Hepatocyte (in vitro differentiated cells): Measurements from ENCODE around the gene KRT83. TPM values are rescaled to one million over a fixed set of nuclear protein-coding genes. Genes with fewer than 3 reads are reported as not detected.
A peak's percentile ranks its signal among the peaks of the same experiment; 100 is the strongest.
"Not testable (repeated sequence)": the region's sequence is repeated elsewhere in the genome, so short reads cannot be mapped to it uniquely, and the experiment has no call there.

ENCODE experiments used
- DNase-seq: peaks from one replicate; pipeline ENCODE4 v3.0.0-alpha.2; 2016; ENCODE audit warnings: low spot score
- H2AFZ ChIP-seq: fragments of 200-600 bp; sonication (generic); 2 replicates; pipeline ENCODE4 v1.6.0; 2016; ENCODE audit warnings: antibody characterized with exemption, mild to moderate bottlenecking
- H3K27ac ChIP-seq: fragments of 200-600 bp; sonication (generic); 2 replicates; pipeline ENCODE4 v1.5.1; 2016; ENCODE audit warnings: mild to moderate bottlenecking
- H3K27me3 ChIP-seq: fragments of 200-600 bp; sonication (generic); 2 replicates; pipeline ENCODE4 v1.6.1; 2016
- H3K36me3 ChIP-seq: fragments of 200-600 bp; sonication (generic); replicated peaks from 2 replicates; pipeline ENCODE4 v1.5.1; 2016; ENCODE audit warnings: low read depth; ENCODE audit not compliant: insufficient read depth
- H3K4me1 ChIP-seq: fragments of 200-600 bp; sonication (generic); 2 replicates; pipeline ENCODE4 v1.5.1; 2016; ENCODE audit warnings: mild to moderate bottlenecking, moderate library complexity; ENCODE audit not compliant: insufficient read depth
- H3K4me2 ChIP-seq: fragments of 200-600 bp; sonication (generic); 2 replicates; pipeline ENCODE4 v1.6.0; 2016
- H3K4me3 ChIP-seq: fragments of 200-600 bp; sonication (generic); 2 replicates; pipeline ENCODE4 v1.5.1; 2016; ENCODE audit warnings: mild to moderate bottlenecking
- H3K79me2 ChIP-seq: fragments of 200-600 bp; sonication (generic); 2 replicates; pipeline ENCODE4 v1.6.0; 2017; ENCODE audit warnings: mild to moderate bottlenecking
- H3K9me2 ChIP-seq: fragments of 200-600 bp; sonication (generic); replicated peaks from 2 replicates; pipeline ENCODE4 v1.6.0; 2017; ENCODE audit warnings: mild to moderate bottlenecking; ENCODE audit not compliant: insufficient read depth
- H3K9me3 ChIP-seq: fragments of 200-600 bp; sonication (generic); 2 replicates; pipeline ENCODE4 v1.5.1; 2016; ENCODE audit warnings: low read depth, mild to moderate bottlenecking
- H4K20me1 ChIP-seq: fragments of 200-600 bp; sonication (generic); 2 replicates; pipeline ENCODE4 v1.6.0; 2016; ENCODE audit warnings: mild to moderate bottlenecking; ENCODE audit not compliant: insufficient read depth, poor library complexity, severe bottlenecking
- EZH2 ChIP-seq: fragments of 200-600 bp; sonication (generic); IDR thresholded peaks from 2 replicates; pipeline ENCODE4 v1.6.1; 2016; ENCODE audit warnings: antibody characterized with exemption, mild to moderate bottlenecking, borderline replicate concordance
- EZH2phosphoT487 ChIP-seq: fragments of 200-600 bp; sonication (generic); IDR thresholded peaks from one replicate; pipeline ENCODE4 v1.6.1; 2018; ENCODE audit warnings: antibody characterized with exemption, mild to moderate bottlenecking, low read depth, moderate library complexity; ENCODE audit not compliant: unreplicated experiment, severe bottlenecking
- WGBS: methylation state at CpG from one replicate; pipeline ENCODE4 v1.1.6; 2016; ENCODE audit warnings: low lambda C conversion rate; ENCODE audit errors: missing lambda C conversion rate; 5-methylcytosine and 5-hydroxymethylcytosine counted together
- polyA plus RNA-seq: library from polyadenylated mRNA; unstranded; fragments of >200 nt; fragmentation: Nextera tagmentation; extraction: Ambion mirVana; gene quantifications from 2 replicates; pipeline ENCODE4 v1.2.1, GENCODE V29; 2016
- total RNA-seq: library from RNA; depleted of rRNA; stranded (reverse); fragments of >200 nt; gene quantifications from 2 replicates; pipeline ENCODE4 v1.2.3, GENCODE V29; 2014
- TF ChIP-seq, protein P1 (sequence below): fragments of 200-600 bp; sonication (generic); IDR thresholded peaks from 2 replicates; pipeline ENCODE4 v1.5.1; 2016; ENCODE audit warnings: antibody characterized with exemption, mild to moderate bottlenecking; ENCODE audit not compliant: poor library complexity

KRT83 gene
- total and polyA plus RNA-seq, 2 experiments from 2014 or later = not detected

DNA sequence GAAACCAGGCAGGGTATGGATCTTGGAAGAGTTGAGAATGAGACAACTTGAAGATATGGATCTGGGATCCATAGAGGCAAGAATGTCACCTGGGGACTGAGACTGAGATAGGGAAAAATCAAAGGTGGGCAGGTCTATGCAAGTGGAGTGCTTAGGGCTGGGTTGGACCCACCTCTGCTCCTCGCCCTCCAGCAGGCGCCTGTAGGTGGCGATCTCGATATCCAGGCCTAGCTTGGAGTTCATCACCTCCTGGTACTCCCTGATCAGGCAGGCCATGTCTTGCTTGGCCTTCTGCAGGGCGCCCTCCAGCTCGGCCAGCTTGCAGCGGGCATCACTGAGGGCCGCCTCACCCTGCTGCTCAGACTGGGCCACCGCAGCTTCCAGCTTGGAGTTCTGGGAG, 5.5 kb downstream of the KRT83 start:
- not testable (repeated sequence) for H3K79me2 ChIP-seq, H3K4me3 ChIP-seq, H2AFZ ChIP-seq, H3K36me3 ChIP-seq, DNase-seq, H3K27me3 ChIP-seq, H3K27ac ChIP-seq, H3K9me2 ChIP-seq, H3K4me2 ChIP-seq, H3K9me3 ChIP-seq, H4K20me1 ChIP-seq, H3K4me1 ChIP-seq
- TF ChIP-seq, protein P1, sequence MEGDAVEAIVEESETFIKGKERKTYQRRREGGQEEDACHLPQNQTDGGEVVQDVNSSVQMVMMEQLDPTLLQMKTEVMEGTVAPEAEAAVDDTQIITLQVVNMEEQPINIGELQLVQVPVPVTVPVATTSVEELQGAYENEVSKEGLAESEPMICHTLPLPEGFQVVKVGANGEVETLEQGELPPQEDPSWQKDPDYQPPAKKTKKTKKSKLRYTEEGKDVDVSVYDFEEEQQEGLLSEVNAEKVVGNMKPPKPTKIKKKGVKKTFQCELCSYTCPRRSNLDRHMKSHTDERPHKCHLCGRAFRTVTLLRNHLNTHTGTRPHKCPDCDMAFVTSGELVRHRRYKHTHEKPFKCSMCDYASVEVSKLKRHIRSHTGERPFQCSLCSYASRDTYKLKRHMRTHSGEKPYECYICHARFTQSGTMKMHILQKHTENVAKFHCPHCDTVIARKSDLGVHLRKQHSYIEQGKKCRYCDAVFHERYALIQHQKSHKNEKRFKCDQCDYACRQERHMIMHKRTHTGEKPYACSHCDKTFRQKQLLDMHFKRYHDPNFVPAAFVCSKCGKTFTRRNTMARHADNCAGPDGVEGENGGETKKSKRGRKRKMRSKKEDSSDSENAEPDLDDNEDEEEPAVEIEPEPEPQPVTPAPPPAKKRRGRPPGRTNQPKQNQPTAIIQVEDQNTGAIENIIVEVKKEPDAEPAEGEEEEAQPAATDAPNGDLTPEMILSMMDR = peak; percentile 13
- 49% methylated on average over 9 of the region's 9 CpGs for WGBS

DNA sequence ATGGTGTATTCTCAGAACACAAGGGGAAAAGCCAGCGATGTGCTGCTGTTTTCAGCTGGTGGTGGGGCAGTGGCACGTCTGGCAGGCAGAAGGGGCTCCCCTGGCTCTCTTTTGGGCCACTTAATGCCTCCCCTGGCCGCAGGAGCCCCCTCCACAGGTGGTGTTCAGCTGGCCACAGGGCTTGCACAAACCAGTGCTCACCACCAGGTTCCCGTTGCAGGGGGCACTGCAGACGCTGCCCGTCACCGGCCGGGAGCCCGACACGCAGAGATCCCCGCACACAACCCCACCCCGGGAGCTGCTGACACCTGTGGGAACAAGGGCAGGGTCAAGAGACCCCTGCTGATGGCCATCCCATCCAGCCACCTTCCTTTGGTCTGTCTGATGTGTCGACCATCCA, 6.7 kb downstream of the KRT83 start:
- Histone ChIP-seq H3K4me1 (no peaks in the 10 kb centered on the region), H3K4me3 (no peak overlapping the region), H2AFZ (no peak overlapping the region), H3K79me2 (no peaks in the 10 kb centered on the region), H3K27me3 (peaks cover 7% of the 10 kb centered on the region), H3K36me3 (no peaks in the 10 kb centered on the region), H4K20me1 (no peaks in the 10 kb centered on the region), H3K4me2 (no peak overlapping the region), H3K9me2 (no peaks in the 10 kb centered on the region), H3K9me3 (no peaks in the 10 kb centered on the region), H3K27ac (no peak overlapping the region)
- 85% methylated on average over 13 of the region's 13 CpGs for WGBS
- DNase-seq = no peak
- no peak for TF ChIP-seq EZH2
- TF ChIP-seq, protein P1 = no peak
- TF ChIP-seq EZH2phosphoT487 = no peak

DNA sequence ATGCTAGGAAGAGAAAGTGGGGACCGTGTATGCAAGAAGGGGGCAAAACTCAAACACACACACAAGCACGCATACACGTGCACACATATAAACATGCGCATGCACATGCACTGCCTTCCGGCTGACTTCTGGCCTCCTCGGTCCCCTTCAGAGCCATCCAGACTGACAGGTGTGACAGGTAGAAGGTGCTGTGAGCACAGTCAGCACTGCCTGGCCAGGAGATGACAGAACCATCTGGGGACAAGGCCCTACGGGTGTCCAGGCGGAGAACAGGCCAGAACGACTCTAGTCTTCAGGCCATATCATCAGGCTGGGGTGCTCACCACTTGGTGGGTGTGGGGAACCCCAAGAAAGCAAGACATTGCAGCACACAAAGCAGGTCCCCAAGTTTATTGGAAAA, 7.3 kb downstream of the KRT83 start:
- H2AFZ ChIP-seq = no peak overlapping the region
- H3K9me3 ChIP-seq = no peaks in the 10 kb centered on the region
- no peaks in the 10 kb centered on the region for H3K79me2 ChIP-seq
- H3K4me1 ChIP-seq = no peaks in the 10 kb centered on the region
- H3K36me3 ChIP-seq = no peaks in the 10 kb centered on the region
- H3K4me3 ChIP-seq = no peak overlapping the region
- H3K27ac ChIP-seq = no peak overlapping the region
- no peak overlapping the region for H3K4me2 ChIP-seq
- no peak for TF ChIP-seq EZH2phosphoT487
- TF ChIP-seq, protein P1 = no peak
- TF ChIP-seq EZH2 = no peak
- H4K20me1 ChIP-seq = no peaks in the 10 kb centered on the region
- DNase-seq = no peak
- H3K9me2 ChIP-seq = no peaks in the 10 kb centered on the region
- 94% methylated on average over 9 of the region's 9 CpGs for WGBS
- peaks cover 7% of the 10 kb centered on the region for H3K27me3 ChIP-seq

DNA sequence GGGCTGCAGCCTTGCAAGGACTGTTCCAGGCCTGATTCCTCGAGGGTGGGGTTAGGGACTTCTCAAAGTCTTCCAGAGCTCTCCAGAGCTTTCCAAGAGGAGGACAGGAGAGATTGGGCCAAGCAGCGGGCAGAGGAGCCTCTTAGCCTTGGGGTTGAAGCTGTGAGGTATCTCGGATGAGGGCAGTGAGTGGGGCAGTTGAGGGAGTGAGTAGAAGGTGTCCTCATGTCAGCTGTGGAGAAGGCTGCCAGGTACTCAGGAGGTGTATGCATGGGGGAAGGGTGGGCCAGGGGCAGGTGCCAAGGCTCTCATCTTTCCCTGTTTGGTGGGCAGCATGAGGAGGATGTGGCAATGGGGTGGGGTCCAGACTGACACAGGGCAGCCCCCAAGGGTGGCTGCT, 7.7 kb downstream of the KRT83 start:
- peaks cover 7% of the 10 kb centered on the region for H3K27me3 ChIP-seq
- no peaks in the 10 kb centered on the region for H4K20me1 ChIP-seq

More for the DNA sequence above, 7.7 kb downstream of the KRT83 start:
- Histone ChIP-seq H3K9me3 (no peaks in the 10 kb centered on the region), H3K27ac (no peak overlapping the region), H3K9me2 (no peaks in the 10 kb centered on the region), H3K4me2 (no peak overlapping the region), H3K36me3 (no peaks in the 10 kb centered on the region), H3K4me3 (no peak overlapping the region), H3K79me2 (no peaks in the 10 kb centered on the region), H2AFZ (no peak overlapping the region), H3K4me1 (no peaks in the 10 kb centered on the region)
- 83% methylated on average over 3 of the region's 3 CpGs for WGBS
- no peak for TF ChIP-seq EZH2
- TF ChIP-seq, protein P1 = no peak
- TF ChIP-seq EZH2phosphoT487 = no peak
- DNase-seq = no peak
